HEK293 (cell line): ENCODE data around the gene RIMBP3B.
"Not testable (repeated sequence)": the region's sequence is repeated elsewhere in the genome, so short reads cannot be mapped to it uniquely, and the experiment has no call there.

ENCODE experiments used
- CTCF ChIA-PET: fragments of 350-600 bp; formaldehyde crosslinking; extraction: SDS; loops from one replicate; lab custom pipeline; 2021; ENCODE audit warnings: antibody characterized with exemption; lab: Yijun Ruan, JAX
- POLR2A ChIA-PET: fragments of 300-600 bp; formaldehyde crosslinking; extraction: SDS; loops from one replicate; lab custom pipeline; 2020; ENCODE audit warnings: antibody characterized with exemption, inconsistent platforms; lab: Yijun Ruan, JAX
- H3K27ac ChIP-seq: fragments of 200-500 bp; sonication (Bioruptor generic); 2 replicates; pipeline ENCODE4 v1.5.1; 2014; ENCODE audit warnings: low read depth, low read length, control low read depth, inconsistent platforms; ENCODE audit errors: extremely low read depth
- H3K36me3 ChIP-seq, 2 experiments: fragments of 200-500 bp in 1 of 2; sonication (Bioruptor generic) in 1 of 2; 1 replicate in 1 of 2; 2 replicates in 1 of 2; pipeline ENCODE4 v1.5.1; 2014 to 2017; ENCODE audit warnings: inconsistent platforms in 2 of 2, low read length in 2 of 2; ENCODE audit not compliant: control insufficient read depth in 2 of 2, insufficient read depth in 1 of 2
- H3K4me1 ChIP-seq: fragments of 200-500 bp; sonication (Bioruptor generic); 2 replicates; pipeline ENCODE4 v1.5.1; 2014; ENCODE audit warnings: mild to moderate bottlenecking, low read length, inconsistent platforms; ENCODE audit not compliant: control insufficient read depth, insufficient read depth
- H3K4me3 ChIP-seq: 2 replicates; pipeline ENCODE4 v1.5.1; 2011; ENCODE audit warnings: low read depth, mild to moderate bottlenecking, control low read depth, low read length, moderate library complexity
- H3K9me3 ChIP-seq: fragments of 200-500 bp; sonication (Bioruptor generic); 2 replicates; pipeline ENCODE4 v1.5.1; 2014; ENCODE audit warnings: low read depth, low read length, inconsistent platforms; ENCODE audit not compliant: control insufficient read depth, insufficient read depth

RIMBP3B gene

DNA sequence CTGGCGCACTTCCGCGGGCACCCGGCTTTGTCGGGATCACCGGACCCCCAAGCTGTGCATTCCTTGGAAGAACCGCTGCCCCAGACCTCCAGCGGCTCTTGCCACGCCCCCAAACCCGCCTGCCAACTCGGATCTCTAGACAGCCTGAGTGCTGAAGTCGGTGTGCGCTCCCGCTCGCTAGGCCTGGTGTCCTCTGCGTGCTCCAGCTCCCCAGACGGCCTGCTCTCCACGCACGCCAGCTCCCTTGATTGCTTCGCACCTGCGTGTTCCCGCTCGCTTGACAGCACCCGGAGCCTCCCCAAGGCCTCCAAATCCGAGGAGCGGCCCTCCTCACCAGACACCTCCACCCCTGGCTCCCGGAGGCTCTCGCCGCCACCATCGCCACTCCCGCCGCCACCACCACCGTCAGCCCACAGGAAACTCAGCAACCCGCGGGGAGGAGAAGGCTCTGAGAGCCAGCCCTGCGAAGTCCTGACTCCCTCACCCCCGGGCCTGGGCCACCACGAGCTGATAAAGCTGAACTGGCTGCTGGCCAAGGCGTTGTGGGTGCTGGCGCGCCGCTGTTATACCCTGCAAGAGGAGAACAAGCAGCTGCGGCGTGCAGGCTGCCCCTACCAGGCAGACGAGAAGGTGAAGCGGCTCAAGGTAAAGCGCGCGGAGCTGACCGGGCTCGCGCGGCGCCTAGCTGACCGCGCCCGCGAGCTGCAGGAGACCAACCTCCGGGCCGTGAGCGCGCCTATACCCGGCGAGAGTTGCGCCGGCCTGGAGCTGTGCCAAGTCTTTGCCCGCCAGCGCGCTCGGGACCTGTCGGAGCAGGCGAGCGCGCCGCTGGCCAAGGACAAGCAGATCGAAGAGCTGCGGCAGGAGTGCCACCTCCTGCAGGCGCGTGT lies 1.2 kb downstream of the RIMBP3B start:
- POLR2A ChIA-PET, H3K4me3 ChIP-seq, H3K9me3 ChIP-seq, H3K27ac ChIP-seq, H3K36me3 ChIP-seq, CTCF ChIA-PET, H3K4me1 ChIP-seq: not testable (repeated sequence)

DNA sequence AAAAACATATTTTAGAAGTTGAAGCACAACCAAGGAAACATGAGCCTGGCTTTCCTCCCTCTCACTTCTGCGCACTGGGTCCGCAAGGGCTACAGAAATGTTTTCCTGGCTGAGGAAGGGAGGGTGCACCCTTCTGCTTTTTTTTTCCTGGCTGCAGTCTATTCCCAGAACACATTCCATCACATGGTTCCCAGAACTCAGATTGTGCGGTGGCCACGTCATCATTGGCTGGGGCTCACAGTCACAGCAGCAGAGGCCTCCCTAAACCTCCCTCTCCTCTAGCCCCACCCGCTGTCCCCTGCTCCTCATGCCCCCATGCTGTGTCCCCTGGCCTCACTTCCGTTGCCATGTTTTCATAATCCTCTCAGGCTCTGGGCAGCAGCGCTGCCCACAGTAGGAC lies 5.9 kb downstream of the RIMBP3B start:
- H3K4me3 ChIP-seq, POLR2A ChIA-PET, H3K36me3 ChIP-seq, H3K9me3 ChIP-seq, CTCF ChIA-PET, H3K4me1 ChIP-seq, H3K27ac ChIP-seq: not testable (repeated sequence)

DNA sequence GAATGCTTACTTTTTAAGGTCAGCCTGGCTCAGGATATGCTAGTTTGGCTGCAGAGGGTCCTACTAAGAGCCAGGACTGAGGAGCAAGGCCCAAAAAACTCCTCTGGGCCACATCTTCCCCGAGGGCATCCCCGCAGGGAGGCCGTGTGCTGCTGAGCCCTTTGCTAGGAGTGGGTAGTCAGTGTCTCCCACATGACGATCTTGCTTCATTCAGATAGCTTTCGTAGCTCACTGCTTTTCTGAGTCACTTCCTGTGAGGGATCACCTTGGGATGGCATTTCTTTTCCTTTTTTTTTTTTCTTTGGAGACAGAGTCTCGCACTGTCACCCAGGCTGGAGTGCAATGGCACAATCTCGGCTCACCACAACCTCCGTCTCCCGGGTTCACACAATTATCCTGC lies 6.5 kb downstream of the RIMBP3B start:
- H3K27ac ChIP-seq, H3K9me3 ChIP-seq, POLR2A ChIA-PET, H3K36me3 ChIP-seq, H3K4me3 ChIP-seq, CTCF ChIA-PET, H3K4me1 ChIP-seq: not testable (repeated sequence)

DNA sequence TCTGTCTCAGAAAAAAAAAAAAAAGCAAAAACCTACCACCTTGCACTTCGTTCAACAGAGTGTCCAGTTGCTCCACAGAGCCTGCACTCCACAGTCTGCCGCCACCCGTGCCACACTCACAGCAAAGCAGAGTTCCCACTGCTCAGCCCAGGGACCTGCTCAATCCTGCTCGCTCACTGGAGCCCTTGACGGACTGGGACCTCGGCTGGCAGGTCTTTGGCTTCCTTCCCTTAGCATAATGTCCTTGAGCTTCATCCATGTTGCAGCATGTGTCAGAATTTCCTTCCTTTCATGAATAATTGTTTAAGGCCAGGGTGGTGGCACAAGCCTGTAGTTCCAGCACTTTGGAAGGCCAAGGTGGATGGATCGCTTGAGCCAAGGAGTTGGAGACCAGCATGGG lies 11.1 kb downstream of the RIMBP3B start:
- H3K27ac ChIP-seq, H3K4me1 ChIP-seq, H3K4me3 ChIP-seq, H3K36me3 ChIP-seq, POLR2A ChIA-PET, CTCF ChIA-PET, H3K9me3 ChIP-seq: not testable (repeated sequence)

DNA sequence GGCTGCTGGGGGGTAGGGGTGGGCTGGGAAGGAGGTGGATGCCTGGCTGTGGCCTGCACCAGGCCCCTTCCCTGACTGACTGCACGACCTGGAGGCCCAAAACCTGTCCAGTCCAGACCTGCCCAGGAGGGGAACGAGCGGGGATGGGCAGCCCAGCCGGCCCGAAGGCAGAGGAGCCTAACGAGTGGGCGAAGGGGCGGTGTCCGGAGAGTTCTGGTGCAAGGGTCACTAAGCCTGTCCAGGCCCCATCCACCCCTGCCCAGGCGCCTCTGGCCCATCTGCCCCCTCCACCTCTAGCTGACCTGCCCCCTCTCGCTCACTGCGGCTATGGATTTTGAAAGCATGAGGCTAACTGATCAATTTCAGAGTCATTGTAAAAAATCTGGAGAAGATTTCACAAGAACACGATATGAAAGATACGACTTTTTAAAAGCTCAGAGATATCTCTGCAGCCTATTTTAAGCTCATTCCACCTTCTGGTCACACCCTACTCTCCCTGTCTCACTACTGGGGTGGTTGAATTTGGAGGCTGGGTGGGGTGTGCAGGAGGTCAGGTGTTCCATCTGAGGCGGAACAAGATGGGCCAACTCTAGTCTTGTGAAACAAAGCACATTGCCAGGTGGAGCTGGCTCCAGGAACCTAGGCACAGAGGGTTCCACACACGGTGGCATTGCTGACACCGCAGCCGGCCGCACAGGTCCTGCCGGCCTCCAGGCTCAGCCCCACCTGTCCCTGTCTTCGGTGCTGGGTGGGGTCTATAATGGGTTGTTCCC lies 17.8 kb downstream of the RIMBP3B start:
- H3K4me1 ChIP-seq, H3K36me3 ChIP-seq, CTCF ChIA-PET, H3K9me3 ChIP-seq, H3K4me3 ChIP-seq, POLR2A ChIA-PET, H3K27ac ChIP-seq: not testable (repeated sequence)

DNA sequence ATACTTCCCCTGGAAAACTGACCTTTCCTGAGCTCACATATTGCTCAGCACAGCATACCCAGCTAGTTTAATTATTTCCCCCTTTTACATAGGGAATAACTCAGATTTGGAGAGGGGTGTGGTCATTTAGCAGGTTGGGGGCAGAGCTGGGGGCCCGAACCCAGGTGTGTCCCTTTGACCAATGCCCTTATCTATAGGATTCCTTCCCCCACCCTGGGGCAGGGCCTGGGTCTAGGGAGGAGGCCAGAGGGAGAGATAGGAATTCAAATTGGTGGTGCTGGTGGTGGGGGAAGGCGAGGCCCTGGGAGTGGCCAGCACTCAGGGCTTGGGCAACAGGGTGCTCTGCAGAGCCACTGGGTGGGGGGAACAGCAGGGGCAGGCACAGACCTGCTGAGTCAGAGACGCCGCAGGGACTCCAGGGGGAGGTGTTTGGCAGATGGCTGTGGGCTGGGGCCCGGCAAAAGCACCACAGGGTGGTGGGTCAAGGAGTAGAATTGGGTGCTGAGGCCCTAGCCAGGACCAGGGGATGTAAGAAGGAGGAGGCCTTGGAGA lies 19.3 kb downstream of the RIMBP3B start:
- H3K4me1 ChIP-seq, H3K36me3 ChIP-seq, H3K27ac ChIP-seq, CTCF ChIA-PET, POLR2A ChIA-PET, H3K4me3 ChIP-seq, H3K9me3 ChIP-seq: not testable (repeated sequence)

DNA sequence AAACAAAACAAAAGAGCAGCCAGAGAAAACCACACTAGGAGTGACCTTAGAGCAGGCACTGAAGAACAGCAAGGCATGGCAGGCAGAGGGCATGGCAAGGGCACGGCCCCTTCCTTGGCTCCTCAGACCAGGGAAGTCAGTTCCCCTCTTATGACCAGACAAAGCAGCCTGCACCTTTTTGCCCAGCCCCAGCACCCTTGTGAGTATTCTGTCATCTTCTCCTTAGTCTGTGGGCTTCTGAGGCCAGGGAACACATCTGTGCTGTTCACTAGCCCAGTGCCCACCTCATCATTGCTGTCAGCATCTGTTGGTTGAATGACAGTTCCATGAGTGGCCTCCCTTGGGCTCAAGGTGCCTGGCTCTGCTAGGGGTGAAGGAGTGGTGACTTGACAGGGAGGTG lies 23.6 kb downstream of the RIMBP3B start:
- H3K4me3 ChIP-seq, H3K9me3 ChIP-seq, CTCF ChIA-PET, H3K36me3 ChIP-seq, H3K4me1 ChIP-seq, H3K27ac ChIP-seq, POLR2A ChIA-PET: not testable (repeated sequence)

DNA sequence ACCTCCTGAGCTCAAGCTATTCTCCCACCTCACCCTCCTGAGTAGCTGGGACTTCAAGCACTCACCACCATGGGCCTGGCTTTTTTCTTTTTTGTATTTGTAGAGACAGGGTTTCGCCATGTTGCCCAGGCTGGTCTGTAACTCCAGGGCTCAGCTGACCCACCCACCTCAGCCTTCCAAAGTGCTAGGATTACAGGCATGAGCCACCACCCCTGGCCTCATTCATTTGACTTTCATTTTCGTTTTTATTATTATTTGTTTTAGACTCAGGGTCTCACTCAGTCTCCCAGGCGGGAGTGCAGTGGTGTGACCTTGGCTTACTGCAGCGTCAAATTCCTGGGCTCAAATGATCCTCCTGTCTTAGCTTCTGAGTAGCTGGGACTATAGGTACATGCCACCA lies 24.2 kb downstream of the RIMBP3B start:
- CTCF ChIA-PET, H3K36me3 ChIP-seq, H3K9me3 ChIP-seq, POLR2A ChIA-PET, H3K4me3 ChIP-seq, H3K27ac ChIP-seq, H3K4me1 ChIP-seq: not testable (repeated sequence)

DNA sequence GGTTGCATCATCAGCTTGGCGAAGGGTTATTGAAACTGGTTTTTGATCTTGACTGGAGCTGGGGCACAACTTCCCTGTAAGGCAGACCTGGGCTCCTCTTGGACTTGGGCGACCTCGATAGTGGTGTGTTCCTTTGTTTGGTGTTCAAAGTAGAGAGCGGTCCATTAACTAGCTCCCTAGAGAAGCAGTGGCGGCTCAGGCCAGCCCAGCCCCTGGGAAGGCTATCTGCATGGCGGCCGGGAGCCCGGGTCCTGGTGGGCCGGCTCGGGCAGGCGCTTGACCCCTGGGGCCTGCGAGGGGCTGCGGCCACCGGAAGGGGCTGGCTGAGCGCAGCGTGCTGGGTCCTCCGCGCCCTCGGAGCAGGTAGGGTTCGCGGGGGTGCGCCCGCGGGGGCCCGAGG lies 32.8 kb downstream of the RIMBP3B start:
- H3K4me3 ChIP-seq, CTCF ChIA-PET, H3K4me1 ChIP-seq, POLR2A ChIA-PET, H3K36me3 ChIP-seq, H3K27ac ChIP-seq, H3K9me3 ChIP-seq: not testable (repeated sequence)

DNA sequence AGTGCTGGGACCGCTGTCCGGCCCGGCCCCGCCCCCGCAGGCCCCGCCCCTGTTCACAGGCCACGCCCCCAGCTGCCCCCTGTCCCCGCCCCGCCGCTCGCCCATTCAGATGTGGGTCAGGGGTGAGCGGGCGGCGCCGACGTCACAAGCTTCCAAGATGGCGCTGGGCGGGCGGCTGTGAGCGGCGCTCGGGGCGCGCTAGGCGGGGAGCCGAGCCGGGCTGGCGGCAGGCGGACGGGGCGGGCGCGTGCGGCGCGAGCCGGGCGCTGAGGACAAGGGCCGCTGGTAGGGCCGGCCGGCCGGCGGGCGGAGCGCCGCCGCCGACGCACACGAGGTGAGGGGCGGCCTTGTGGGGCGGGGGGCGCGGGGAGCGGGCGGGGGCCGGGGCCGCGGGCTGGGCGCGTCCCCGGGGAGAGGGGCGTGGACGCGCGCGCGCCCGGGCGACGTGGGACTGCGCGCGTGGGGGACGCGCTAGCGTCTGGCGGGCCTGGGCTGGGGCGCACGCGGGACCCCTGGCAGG lies 33.7 kb downstream of the RIMBP3B start, which contains the start of gene HIC2:
HIC2 (plus strand) TSS at position 145 of the 520 bp plus-strand sequence. CDS start 25,461 bp downstream, outside the sequence.
- H3K27ac ChIP-seq, H3K9me3 ChIP-seq, CTCF ChIA-PET, POLR2A ChIA-PET, H3K4me1 ChIP-seq, H3K36me3 ChIP-seq: not testable (repeated sequence)
- peak within 1 kb of the TSS; percentile 43 for H3K4me3 ChIP-seq
